DMS153 treated with DMSO at 0.1 percent for 48 hours (cell line): ENCODE results near the gene RIMBP2.

Experiments
- DNase-seq: peaks from one replicate; lab custom pipeline; 2025; ENCODE audit not compliant: unreplicated experiment; lab: John Stamatoyannopoulos, UW

Gene RIMBP2

GRCh38 chr12:130573766-130574165 is 142.3 kb downstream of the RIMBP2 start:
- DNase-seq, result no peak

- no peak for DNase-seq
Observed at GRCh38 chr12:130573235-130573634, 142.9 kb downstream of the RIMBP2 start.

- no peak for DNase-seq
Observed at GRCh38 chr12:130572553-130572952, 143.5 kb downstream of the RIMBP2 start.

GRCh38 chr12:130571734-130572133 is 144.4 kb downstream of the RIMBP2 start:
- no peak for DNase-seq

- DNase-seq, result no peak
Observed at GRCh38 chr12:130571089-130571488, 145.0 kb downstream of the RIMBP2 start.

GRCh38 chr12:130569521-130569920 is 146.6 kb downstream of the RIMBP2 start:
- no peak for DNase-seq

GRCh38 chr12:130568501-130568900 is 147.6 kb downstream of the RIMBP2 start:
- no peak for DNase-seq

- DNase-seq, result no peak
Observed at GRCh38 chr12:130568041-130568440, 148.1 kb downstream of the RIMBP2 start.

- no peak for DNase-seq
Observed at GRCh38 chr12:130566446-130567155, 149.5 kb downstream of the RIMBP2 start.

GRCh38 chr12:130565189-130565588 is 150.9 kb downstream of the RIMBP2 start:
- DNase-seq, result no peak

- no peak for DNase-seq
Observed at GRCh38 chr12:130563323-130563722, 152.8 kb downstream of the RIMBP2 start.

- DNase-seq, result no peak
Observed at GRCh38 chr12:130562716-130563115, 153.4 kb downstream of the RIMBP2 start.

GRCh38 chr12:130560321-130560720 is 155.8 kb downstream of the RIMBP2 start:
- DNase-seq, result no peak

- DNase-seq, result no peak
Observed at GRCh38 chr12:130559806-130560205, 156.3 kb downstream of the RIMBP2 start.

GRCh38 chr12:130557886-130558765 is 158.0 kb downstream of the RIMBP2 start:
- peak; percentile 60 for DNase-seq

- no peak for DNase-seq
Observed at GRCh38 chr12:130557201-130557600, 158.9 kb downstream of the RIMBP2 start.

- no peak for DNase-seq
Observed at GRCh38 chr12:130556486-130557055, 159.5 kb downstream of the RIMBP2 start.

- DNase-seq, result peak; percentile 91
Observed at GRCh38 chr12:130555628-130556485, 160.2 kb downstream of the RIMBP2 start.

- no peak for DNase-seq
Observed at GRCh38 chr12:130555221-130555620, 160.9 kb downstream of the RIMBP2 start.

GRCh38 chr12:130552483-130552996 is 163.6 kb downstream of the RIMBP2 start:
- no peak for DNase-seq

GRCh38 chr12:130549361-130549760 is 166.7 kb downstream of the RIMBP2 start:
- DNase-seq, result no peak
